NCI-H1048 (cell line): ENCODE measurements around the gene TIAM2.

Experiments
- DNase-seq: peaks from one replicate; lab custom pipeline; 2025; lab: John Stamatoyannopoulos, UW

The TIAM2 gene

DNA sequence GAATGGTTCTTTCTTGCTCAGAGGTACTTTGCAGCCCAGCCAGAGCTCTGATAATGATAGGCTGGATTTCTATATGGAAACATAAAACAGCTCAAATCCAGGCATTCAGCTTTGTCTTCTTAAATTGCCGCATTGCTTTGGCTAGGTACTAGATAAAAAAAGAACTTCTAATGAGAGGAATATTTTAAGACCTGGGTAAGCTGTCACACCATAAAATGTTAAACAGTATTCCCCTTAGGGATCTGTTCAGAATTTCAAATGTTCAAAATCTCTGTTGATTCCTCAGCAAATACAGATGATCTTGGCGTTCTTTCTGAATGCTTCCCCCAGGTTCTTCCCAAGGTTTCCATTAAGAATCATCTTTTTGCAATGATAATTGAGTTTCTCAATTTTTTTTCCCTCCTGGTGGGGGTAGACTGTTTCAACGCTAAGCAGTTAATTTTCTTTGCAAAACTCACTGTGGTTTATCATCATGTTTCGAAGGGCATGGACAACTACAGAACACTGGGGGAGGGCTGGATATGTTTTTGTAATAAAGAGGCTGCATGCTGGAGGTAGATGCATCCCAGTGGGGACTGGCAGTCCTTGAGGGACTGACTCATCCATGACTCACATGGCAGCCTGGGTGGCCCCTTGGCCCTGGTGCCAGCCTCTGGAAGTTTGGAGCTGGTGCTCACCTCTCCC lies 31.0 kb downstream of the TIAM2 start:
- DNase-seq: no peak

GRCh38 chr6:155026706-155027045 lies 31.6 kb downstream of the TIAM2 start:
- no peak for DNase-seq

GRCh38 chr6:155030148-155030720 lies 35.1 kb downstream of the TIAM2 start:
- DNase-seq: no peak

- no peak for DNase-seq
Observed at GRCh38 chr6:155031091-155031490, 36.0 kb downstream of the TIAM2 start.

DNA sequence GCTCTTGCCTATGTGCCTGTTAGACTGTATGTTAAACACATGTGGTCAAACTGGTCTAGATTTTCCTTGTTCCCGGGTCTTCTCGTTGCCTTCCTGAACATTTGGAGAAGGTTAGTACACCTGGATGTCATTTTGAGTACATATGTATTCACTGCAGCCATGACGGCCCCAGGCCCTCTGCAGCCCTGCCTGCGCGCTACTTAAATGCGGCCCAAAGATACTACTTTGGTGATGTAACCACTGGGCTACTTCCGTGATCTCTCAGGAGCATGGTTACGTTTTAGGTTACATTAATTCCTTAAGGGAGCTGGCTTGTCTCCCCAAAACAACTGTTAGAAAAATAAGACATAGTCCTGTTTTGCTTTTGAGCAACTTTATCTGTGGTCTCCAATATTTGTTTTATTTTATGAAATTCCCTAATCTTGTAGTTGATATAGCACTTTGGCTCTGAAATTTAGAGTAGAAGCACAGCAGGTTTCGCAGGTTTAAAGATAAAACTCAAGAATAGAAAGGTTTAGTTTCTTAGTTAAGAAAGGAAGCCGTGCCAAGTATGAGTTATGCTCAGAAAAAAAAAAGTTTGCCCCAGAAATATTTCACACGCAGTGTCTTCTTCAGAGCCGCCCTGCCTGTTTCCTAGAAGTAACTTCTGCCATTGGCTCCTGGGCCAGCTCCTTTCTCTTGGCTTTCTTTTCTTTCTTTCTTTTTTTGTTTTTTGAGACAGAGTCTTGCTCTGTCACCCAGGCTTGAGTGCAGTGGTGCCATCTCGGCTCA lies 38.1 kb downstream of the TIAM2 start:
- no peak for DNase-seq

GRCh38 chr6:155036907-155037306 lies 41.8 kb downstream of the TIAM2 start:
- DNase-seq: no peak

- no peak for DNase-seq
Observed at GRCh38 chr6:155038104-155038503, 43.0 kb downstream of the TIAM2 start.

DNA sequence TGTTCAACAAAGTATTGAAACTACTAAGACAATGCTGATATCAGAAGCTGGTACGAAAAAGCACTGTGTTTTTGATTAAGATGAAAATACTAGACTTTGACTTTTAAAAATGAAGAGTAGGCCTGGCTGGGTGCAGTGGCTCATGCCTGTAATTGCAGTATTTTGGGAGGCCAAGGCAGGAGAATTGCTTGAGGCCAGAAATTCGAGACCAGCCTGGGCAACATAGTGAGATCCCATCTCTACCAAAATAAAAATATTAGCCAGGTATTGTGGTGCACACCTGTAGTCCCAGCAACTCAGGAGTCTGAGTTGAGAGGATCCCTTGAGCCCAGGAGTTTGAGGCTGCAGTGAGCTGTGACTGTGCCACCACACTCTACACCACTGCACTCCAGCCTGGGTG lies 43.4 kb downstream of the TIAM2 start:
- no peak for DNase-seq

- no peak for DNase-seq
Observed at GRCh38 chr6:155039618-155040017, 44.5 kb downstream of the TIAM2 start.

- no peak for DNase-seq
Observed at GRCh38 chr6:155040154-155040553, 45.0 kb downstream of the TIAM2 start.

DNA sequence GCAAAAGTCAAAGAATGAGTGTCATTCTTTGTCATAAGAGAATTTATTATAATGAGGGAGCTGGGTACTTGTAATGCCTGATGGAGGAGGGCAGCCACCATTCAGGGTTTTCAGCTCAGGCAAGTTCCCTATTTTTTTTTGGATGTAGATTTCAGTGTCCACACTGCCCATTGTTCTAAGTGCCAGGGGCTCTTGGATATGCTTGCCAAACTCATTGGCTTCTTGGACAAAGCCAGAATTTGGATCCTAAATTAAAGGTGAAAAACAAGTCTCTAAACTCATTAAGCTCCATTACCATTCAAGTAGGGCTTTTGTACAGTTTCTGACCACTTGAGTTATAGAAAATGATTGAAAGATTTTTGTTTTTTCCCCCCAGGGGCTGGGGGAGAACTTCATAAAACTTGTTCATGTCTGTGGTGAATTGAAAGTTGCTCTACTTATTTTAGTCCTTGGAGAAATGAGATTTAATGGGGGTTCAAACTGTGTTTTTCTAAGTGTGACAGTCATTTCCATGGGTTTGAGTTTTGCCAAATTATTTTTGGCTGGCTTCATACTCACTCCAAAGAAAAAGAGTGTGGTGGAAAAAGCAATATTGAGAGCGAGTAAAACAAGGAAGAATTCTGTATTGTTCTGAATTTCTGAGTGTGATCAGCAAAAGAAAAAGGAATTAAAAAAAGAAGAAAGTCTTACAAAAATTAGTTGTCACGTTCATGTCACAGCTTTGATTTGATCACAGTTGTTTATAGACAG lies 46.0 kb downstream of the TIAM2 start:
- DNase-seq: no peak

- no peak for DNase-seq
Observed at GRCh38 chr6:155041741-155042279, 46.7 kb downstream of the TIAM2 start.

DNA sequence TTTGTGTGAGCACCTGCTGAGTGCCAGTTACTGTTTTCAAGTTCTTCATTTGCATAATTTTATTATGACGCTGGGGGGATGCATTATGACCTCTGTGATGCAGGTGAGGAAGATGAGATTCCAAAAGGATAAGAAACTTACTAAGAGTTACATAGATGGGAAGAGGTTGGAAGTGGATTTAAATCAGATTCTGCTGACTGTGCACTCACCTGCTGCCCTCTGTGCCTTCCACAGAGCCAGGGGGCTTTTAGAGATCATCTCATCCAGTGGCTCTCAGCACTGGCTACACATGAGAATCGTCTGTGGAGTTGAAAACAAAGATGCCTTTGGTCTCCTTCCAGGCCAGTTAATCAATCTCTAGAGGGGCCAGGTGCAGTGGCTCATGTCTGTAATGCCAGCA lies 47.9 kb downstream of the TIAM2 start:
- no peak for DNase-seq

- no peak for DNase-seq
Observed at GRCh38 chr6:155045561-155046404, 50.7 kb downstream of the TIAM2 start.

DNA sequence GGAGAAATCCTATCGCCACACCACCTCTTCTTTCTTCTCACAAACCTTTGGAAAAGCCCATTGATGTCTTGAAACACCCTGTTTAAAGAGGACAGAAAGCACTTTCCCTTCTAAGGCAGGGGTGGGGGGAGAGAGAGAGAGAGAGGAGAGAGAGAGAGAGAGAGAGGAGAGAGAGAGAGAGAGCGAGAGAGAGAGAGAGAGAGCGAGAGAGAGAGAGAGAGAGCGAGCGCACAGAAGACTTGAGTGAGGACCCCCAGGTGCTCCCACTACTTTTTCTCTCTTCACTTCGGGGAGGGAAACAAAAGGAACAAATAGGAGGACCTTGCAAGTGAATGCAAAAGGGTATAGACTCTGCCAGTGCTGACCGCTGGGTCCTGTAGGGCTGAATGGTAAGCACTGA lies 52.4 kb downstream of the TIAM2 start:
- DNase-seq: no peak

- no peak for DNase-seq
Observed at GRCh38 chr6:155050311-155050710, 55.2 kb downstream of the TIAM2 start.

DNA sequence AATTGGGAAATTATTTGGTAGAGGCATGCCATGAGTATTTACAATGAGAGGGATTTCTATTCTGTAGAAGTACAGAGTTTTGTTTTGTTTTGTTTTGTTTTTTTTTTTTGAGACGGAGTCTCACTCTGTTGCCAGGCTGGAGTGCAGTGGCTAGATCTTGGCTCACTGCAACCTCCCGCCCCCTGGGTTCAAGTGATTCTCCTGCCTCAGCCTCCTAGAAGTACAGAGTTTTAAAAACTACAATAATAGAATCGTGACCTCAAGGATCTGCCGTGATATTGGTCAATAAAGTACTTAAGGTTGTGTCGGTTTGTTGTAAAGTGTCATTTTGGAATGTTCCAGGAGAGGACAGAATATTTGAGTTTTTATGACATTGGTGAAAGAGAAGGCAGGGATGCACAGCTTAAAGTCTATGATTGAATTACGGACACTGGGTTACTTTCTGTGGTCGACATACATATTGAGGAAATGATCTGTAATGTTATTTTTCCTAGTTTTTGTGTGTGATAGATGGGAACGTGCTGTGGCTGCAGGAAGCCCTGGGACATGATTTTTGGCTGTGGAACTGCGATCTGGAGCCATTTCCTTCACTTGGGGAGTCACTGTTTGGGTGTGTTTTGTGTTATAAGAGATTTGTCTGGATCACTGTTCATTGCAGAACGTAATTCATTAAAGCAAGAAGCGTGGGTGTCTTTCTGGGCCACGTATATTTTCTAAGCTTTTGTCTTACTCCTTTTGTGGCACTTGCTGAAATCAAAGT lies 59.6 kb downstream of the TIAM2 start:
- DNase-seq: no peak

DNA sequence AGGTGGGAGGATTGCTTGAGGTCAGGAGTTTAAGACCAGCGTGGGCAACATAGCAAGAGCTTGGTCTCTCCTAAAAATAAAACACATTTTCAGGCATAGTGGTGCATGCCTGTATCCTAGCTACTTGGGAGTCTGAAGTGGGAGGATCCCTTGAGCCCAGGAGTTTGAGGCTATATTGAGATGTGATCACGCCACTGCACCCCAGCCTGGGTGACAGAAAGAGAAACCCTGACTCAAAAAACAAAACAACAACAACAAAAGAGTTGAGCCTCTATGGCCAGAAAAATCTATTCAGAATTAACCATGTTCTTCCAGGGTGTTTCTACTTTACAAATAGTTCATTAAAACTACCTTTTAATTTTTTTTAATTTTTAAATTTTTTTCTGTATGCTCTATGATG lies 60.6 kb downstream of the TIAM2 start:
- no peak for DNase-seq

DNA sequence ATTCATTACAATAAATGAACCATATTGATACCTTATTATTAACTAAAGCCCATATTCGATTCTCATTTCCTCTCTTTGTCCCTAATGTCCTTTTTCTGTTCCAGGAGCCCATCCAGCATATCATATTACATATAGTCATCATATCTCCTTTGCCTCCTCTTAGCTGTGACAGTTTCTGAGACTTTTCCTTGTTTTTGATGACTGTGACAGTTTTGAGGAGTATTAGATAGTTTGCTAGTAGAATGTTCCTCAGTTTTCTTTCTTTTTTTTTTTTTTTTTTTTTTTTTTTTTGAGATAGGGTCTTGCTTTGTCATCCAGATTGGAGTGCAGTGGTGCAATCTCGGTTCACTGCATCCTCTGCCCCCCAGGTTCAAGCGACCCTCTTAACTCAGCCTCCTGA lies 61.6 kb downstream of the TIAM2 start:
- no peak for DNase-seq

DNA sequence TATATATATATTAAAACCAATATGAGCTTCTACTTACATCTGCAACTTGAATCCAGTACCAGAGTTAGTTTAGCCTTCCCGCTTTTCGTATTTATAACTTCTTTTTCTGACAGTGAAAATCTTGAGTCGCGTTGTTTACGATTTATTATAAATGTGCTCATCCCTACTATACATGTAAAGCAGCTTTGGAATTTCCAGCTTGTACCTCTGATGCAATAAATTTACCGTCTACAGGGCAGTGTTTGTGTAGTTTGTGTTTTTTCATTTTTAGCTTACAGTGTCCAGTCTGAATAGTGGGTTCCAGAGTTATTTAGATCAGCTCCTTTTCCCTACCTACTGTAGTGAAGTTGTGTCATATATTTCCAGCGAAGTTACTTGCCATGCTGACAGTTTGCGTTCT lies 66.3 kb downstream of the TIAM2 start:
- no peak for DNase-seq

- DNase-seq: no peak
Observed at GRCh38 chr6:155062866-155063341, 67.8 kb downstream of the TIAM2 start.
